Activated CD4-positive, CD25-positive, alpha-beta regulatory T cell treated with anti-CD3 and anti-CD28 coated beads, Interleukin-2, amount 50 U/mL, for 24 hours (primary cell): Measurements from ENCODE around the gene SNRPD1.
"Not testable (repeated sequence)": the region's sequence is repeated elsewhere in the genome, so short reads cannot be mapped to it uniquely, and the experiment has no call there.

Experiments
- ATAC-seq, 2 donors: fragments of 150-1000 bp; cut with Tn5 transposase; one replicate each; pipeline ENCODE4 v1.10.0; 2021; ENCODE audit warnings: mild to moderate bottlenecking in 1 of 2, moderate library complexity in 1 of 2

The SNRPD1 gene

GRCh38 chr18:21612125-21613039 is at the start of gene SNRPD1:
TSS of gene SNRPD1 (plus strand) at chr18:21612314. CDS start at chr18:21612430, 116 bp downstream.
- peak; percentile 97 to 99 for ATAC-seq

GRCh38 chr18:21571772-21572171 is 40.3 kb upstream of the SNRPD1 start:
- ATAC-seq: no peak

- ATAC-seq: no peak
Observed at GRCh38 chr18:21575656-21576055, 36.5 kb upstream of the SNRPD1 start.

GRCh38 chr18:21584391-21584790 is 27.7 kb upstream of the SNRPD1 start:
- ATAC-seq: no peak

- ATAC-seq: not testable (repeated sequence)
Observed at GRCh38 chr18:21592361-21592760, 19.8 kb upstream of the SNRPD1 start.

- ATAC-seq: peak in 1 of 2 donors; percentile 20
Observed at GRCh38 chr18:21593540-21594257, 18.4 kb upstream of the SNRPD1 start.

- no peak for ATAC-seq
Observed at GRCh38 chr18:21597620-21598019, 14.5 kb upstream of the SNRPD1 start.

GRCh38 chr18:21598726-21599584 is 13.2 kb upstream of the SNRPD1 start:
- ATAC-seq: no peak

GRCh38 chr18:21599585-21600525 is 12.3 kb upstream of the SNRPD1 start:
- peak; percentile 54 to 57 for ATAC-seq

- ATAC-seq: peak; percentile 91 to 92
Observed at GRCh38 chr18:21600526-21601410, 11.3 kb upstream of the SNRPD1 start, which contains the start of gene ESCO1. TSS of gene ESCO1 (minus strand) at chr18:21600704. CDS start at chr18:21574843, 25,861 bp downstream.

- no peak for ATAC-seq
Observed at GRCh38 chr18:21602299-21602587, 9.9 kb upstream of the SNRPD1 start.

- no peak for ATAC-seq
Observed at GRCh38 chr18:21604671-21605070, 7.4 kb upstream of the SNRPD1 start.

- no peak for ATAC-seq
Observed at GRCh38 chr18:21605213-21605612, 6.9 kb upstream of the SNRPD1 start.

GRCh38 chr18:21611401-21612124 is 551 bp upstream of the SNRPD1 start:
- not testable (repeated sequence) for ATAC-seq

GRCh38 chr18:21621640-21622039 is 9.5 kb downstream of the SNRPD1 start:
- ATAC-seq: not testable (repeated sequence)

- no peak for ATAC-seq
Observed at GRCh38 chr18:21629089-21629832, 17.1 kb downstream of the SNRPD1 start.

GRCh38 chr18:21632393-21632792 is 20.3 kb downstream of the SNRPD1 start:
- ATAC-seq: no peak

- ATAC-seq: no peak
Observed at GRCh38 chr18:21634588-21635199, 22.6 kb downstream of the SNRPD1 start.

GRCh38 chr18:21636769-21637168 is 24.7 kb downstream of the SNRPD1 start:
- no peak for ATAC-seq
